Measurements from ENCODE around the gene MUC5AC. TPM values are rescaled to one million over a fixed set of nuclear protein-coding genes. Genes with fewer than 3 reads are reported as not detected.

The MUC5AC gene
- total RNA-seq, 1 donor from 2014 or later = not detected

DNA sequence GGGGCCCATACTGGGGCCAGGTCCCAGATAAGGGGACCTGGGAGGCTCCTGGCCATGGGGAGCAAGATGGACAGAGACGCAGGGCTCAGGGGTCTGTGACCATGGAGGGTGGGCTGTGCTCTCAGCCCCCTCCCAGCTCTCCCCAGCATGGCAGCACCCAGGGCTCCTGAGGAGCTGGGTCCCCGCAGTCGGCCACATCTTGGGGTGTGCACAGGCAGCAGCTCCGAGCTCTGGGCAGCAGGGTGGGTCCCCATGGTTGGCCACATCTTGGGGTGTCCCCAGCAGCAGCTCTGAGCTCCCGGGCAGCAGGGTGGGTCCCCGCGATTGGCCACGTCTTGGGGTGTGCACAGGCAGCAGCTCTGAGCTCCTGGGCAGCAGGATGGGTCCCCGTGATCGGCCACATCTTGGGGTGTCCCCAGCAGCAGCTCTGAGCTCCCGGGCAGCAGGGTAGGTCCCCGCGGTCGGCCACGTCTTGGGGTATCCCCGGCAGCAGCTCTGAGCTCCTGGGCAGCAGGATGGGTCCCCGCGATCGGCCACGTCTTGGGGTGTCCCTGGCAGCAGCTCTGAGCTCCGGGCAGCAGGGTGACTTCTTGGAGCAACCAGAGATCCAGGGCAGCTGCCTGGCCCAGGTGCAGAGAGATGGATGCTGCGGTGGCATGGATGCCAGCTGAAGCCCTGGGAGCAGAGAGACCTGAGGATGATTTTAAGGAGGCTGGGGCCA, 46.8 kb downstream of the MUC5AC start:
- DNase-seq = no peak
- Mint-ChIP-seq H3K4me3 (no peak overlapping the region), H3K36me3 (ENCODE audit: low read depth) (no peaks in the 10 kb centered on the region), H3K4me1 (no peaks in the 10 kb centered on the region), H3K9me3 (no peaks in the 10 kb centered on the region), H3K27me3 (no peaks in the 10 kb centered on the region), H3K27ac (no peak overlapping the region)
- intact Hi-C loops (cut with micrococcal nuclease) = no loop called here
- POLR2A ChIA-PET = no interaction called here
- TF ChIP-seq, protein P1, sequence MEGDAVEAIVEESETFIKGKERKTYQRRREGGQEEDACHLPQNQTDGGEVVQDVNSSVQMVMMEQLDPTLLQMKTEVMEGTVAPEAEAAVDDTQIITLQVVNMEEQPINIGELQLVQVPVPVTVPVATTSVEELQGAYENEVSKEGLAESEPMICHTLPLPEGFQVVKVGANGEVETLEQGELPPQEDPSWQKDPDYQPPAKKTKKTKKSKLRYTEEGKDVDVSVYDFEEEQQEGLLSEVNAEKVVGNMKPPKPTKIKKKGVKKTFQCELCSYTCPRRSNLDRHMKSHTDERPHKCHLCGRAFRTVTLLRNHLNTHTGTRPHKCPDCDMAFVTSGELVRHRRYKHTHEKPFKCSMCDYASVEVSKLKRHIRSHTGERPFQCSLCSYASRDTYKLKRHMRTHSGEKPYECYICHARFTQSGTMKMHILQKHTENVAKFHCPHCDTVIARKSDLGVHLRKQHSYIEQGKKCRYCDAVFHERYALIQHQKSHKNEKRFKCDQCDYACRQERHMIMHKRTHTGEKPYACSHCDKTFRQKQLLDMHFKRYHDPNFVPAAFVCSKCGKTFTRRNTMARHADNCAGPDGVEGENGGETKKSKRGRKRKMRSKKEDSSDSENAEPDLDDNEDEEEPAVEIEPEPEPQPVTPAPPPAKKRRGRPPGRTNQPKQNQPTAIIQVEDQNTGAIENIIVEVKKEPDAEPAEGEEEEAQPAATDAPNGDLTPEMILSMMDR (IDR thresholded peaks at IDR 0.05) = no peak
- CTCF ChIA-PET = interaction anchor here (1.3 to 5.9 kb wide), 2 partner anchors 180 to 370 kb away, joined by 3 to 48 read pairs; no protein-coding TSS in a partner anchor
- ATAC-seq (ENCODE audit: low read depth) = no peak

DNA sequence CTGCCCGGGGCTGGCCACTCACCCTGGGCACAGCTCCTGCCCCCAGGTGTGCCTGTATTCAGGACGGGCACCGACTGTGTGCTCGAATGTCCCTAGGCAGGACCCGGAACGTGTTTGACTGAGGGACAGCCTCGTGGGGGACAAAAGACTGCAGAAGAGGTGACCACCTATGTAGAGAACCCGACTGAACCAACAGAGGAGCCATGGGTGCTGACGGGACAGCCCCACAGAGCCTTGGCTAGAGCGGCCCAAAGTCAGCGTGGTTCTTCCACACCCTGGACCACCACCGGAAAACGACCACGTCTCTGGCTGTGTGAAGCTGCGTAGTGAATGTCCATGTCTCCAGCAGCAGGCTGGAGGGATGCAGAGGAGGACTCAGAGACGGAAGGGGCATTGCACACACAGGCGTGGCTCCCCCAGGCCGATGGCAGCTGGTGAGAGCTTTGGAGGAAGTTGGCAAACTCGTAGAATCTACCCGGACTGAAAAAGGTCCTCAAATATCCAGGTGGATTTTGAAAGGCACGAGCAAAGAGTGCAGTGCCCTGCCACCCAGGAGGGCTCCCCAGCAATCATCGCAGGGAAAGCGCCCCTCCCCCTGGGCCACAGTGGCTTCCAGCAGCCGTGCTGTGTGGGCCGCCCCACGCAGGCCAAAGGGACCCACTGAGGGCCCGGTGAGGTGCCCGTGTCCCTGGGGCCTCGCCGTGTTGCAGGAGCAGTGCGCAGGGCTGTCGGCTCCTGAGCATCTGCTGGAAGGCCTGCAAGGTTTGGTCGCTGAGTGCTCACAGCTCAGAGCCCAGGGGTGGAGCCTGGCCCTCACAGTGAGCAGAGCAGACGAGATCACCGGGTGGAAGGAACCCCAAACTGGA, 47.6 kb downstream of the MUC5AC start:
- POLR2A ChIA-PET = no interaction called here
- intact Hi-C loops (cut with micrococcal nuclease) = no loop called here

DNA sequence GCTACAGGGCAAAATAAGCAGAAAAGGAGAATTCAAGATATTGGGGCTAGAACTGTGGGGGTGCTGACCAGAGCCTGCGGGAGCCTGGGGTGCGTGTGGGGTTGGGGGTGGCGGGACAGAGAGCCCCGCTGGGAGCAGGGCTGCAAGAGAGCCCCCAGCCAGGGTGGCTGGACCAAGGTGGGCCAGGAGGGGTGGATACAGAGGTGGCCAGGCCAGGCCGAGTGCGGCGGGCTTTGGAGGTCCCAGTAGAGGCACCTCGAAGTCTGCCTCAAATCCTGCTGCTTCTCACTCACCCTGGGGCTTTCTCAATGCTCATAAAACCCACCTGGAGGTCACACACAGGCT, 48.2 kb downstream of the MUC5AC start:
- Mint-ChIP-seq H3K27me3 (no peaks in the 10 kb centered on the region), H3K4me1 (no peaks in the 10 kb centered on the region), H3K36me3 (ENCODE audit: low read depth) (no peaks in the 10 kb centered on the region), H3K4me3 (no peak overlapping the region), H3K27ac (no peak overlapping the region), H3K9me3 (peaks cover 3% of the 10 kb centered on the region)
- intact Hi-C loops (cut with micrococcal nuclease) = no loop called here
- DNase-seq (no peak), ATAC-seq (ENCODE audit: low read depth) (no peak)
- TF ChIP-seq, protein P1 (IDR thresholded peaks at IDR 0.05) = no peak
- POLR2A ChIA-PET = no interaction called here
- CTCF ChIA-PET = no interaction called here

More for the DNA sequence above, 47.6 kb downstream of the MUC5AC start:
- CTCF ChIA-PET = interaction anchor here (1.3 to 5.9 kb wide), 2 partner anchors 179 to 370 kb away, joined by 3 to 48 read pairs; no protein-coding TSS in a partner anchor
- ATAC-seq (ENCODE audit: low read depth) (no peak), DNase-seq (no peak)
- H3K4me3 Mint-ChIP-seq = no peak overlapping the region
- peaks cover 2% of the 10 kb centered on the region for H3K9me3 Mint-ChIP-seq
- no peak overlapping the region for H3K27ac Mint-ChIP-seq
- no peaks in the 10 kb centered on the region for H3K4me1 Mint-ChIP-seq
- no peaks in the 10 kb centered on the region for H3K27me3 Mint-ChIP-seq
- TF ChIP-seq, protein P1 (IDR thresholded peaks at IDR 0.05) = no peak
- no peaks in the 10 kb centered on the region for H3K36me3 Mint-ChIP-seq (ENCODE audit: low read depth)

DNA sequence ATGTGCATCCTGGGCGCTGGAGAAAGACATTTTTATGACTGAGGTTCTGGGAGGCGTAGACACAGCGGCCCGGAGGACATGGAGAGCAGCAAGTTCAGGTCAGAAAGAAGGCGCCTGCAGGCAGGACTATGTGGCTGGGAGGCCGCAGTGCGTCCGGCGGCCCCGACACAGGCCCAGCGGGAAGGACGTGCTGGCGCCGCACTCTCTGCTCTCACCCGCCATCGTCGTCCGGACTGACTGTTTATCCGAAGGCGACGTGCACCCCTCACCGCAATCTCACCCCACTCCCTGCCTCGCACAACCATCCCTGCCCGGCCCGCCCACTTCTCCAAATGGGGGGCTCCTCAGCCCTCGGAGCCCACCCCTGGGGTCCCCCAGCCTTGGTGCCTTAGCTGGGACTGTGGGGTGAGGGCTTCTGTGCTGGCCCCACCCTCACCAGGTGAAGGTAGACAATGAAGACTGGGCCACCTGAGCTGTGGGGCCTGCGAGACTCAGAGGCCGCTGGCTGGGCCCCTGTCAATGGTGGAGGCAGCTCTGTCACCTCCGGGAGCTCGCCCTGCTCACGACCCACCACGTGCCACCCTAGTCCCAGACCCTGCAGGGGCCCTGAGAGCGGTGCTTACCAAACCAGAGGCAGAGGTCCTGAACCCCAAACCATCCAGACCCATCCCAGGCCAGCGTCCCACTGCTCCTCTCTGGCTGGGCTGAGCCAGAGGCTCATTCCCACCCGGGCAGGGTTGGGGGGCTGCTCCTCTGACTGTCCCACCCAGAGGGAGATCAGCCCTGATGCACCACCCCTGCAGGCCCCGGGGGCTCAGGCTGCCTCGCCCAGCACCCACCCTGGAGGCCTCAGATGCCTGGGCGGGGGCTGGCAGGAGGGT, 48.9 kb downstream of the MUC5AC start:
- TF ChIP-seq, protein P1 (IDR thresholded peaks at IDR 0.05) = no peak
- no peak for DNase-seq
- Mint-ChIP-seq H3K27ac (no peak overlapping the region), H3K4me3 (no peak overlapping the region), H3K36me3 (ENCODE audit: low read depth) (no peaks in the 10 kb centered on the region), H3K27me3 (peaks cover 5% of the 10 kb centered on the region), H3K9me3 (peaks cover 6% of the 10 kb centered on the region), H3K4me1 (no peaks in the 10 kb centered on the region)
- intact Hi-C loops (cut with micrococcal nuclease) = no loop called here
- POLR2A ChIA-PET = no interaction called here
- no peak for ATAC-seq (ENCODE audit: low read depth)
- CTCF ChIA-PET = no interaction called here
